NCI-H1048 (cell line): ENCODE data around the gene WNT10A.
"Not testable (repeated sequence)": the region's sequence is repeated elsewhere in the genome, so short reads cannot be mapped to it uniquely, and the experiment has no call there.

Source experiments
- DNase-seq: peaks from one replicate; lab custom pipeline; 2025; lab: John Stamatoyannopoulos, UW

WNT10A gene

GRCh38 chr2:218880102-218880858, at the start of gene WNT10A:
Gene WNT10A (plus strand): TSS chr2:218880852. CDS start chr2:218880996, 144 bp downstream.
- no peak for DNase-seq

GRCh38 chr2:218831378-218831990, 49.2 kb upstream of the WNT10A start, which contains the start of gene PRKAG3:
Gene PRKAG3 (minus strand): TSS chr2:218831803.
- no peak for DNase-seq

- no peak for DNase-seq
Observed at GRCh38 chr2:218832081-218832480, 48.6 kb upstream of the WNT10A start.

GRCh38 chr2:218832520-218832919, 48.1 kb upstream of the WNT10A start:
- DNase-seq, result no peak

GRCh38 chr2:218833023-218833609, 47.5 kb upstream of the WNT10A start:
- no peak for DNase-seq

- no peak for DNase-seq
Observed at GRCh38 chr2:218834685-218835084, 46.0 kb upstream of the WNT10A start.

GRCh38 chr2:218837495-218837894, 43.2 kb upstream of the WNT10A start:
- DNase-seq, result no peak

GRCh38 chr2:218839430-218839829, 41.2 kb upstream of the WNT10A start:
- no peak for DNase-seq

- no peak for DNase-seq
Observed at GRCh38 chr2:218839888-218840287, 40.8 kb upstream of the WNT10A start.

- DNase-seq, result not testable (repeated sequence)
Observed at GRCh38 chr2:218844334-218844733, 36.3 kb upstream of the WNT10A start.

GRCh38 chr2:218846963-218847362, 33.7 kb upstream of the WNT10A start:
- DNase-seq, result not testable (repeated sequence)

GRCh38 chr2:218849721-218850120, 30.9 kb upstream of the WNT10A start:
- DNase-seq, result no peak

- DNase-seq, result no peak
Observed at GRCh38 chr2:218850796-218851195, 29.9 kb upstream of the WNT10A start.

- no peak for DNase-seq
Observed at GRCh38 chr2:218851286-218851685, 29.4 kb upstream of the WNT10A start.

- peak; percentile 18 for DNase-seq
Observed at GRCh38 chr2:218852911-218853667, 27.6 kb upstream of the WNT10A start.

GRCh38 chr2:218853766-218854165, 26.9 kb upstream of the WNT10A start:
- DNase-seq, result no peak

GRCh38 chr2:218854860-218855259, 25.8 kb upstream of the WNT10A start:
- no peak for DNase-seq

GRCh38 chr2:218855305-218856166, 25.1 kb upstream of the WNT10A start:
- DNase-seq, result no peak

- DNase-seq, result no peak
Observed at GRCh38 chr2:218856167-218856895, 24.3 kb upstream of the WNT10A start.

GRCh38 chr2:218856896-218857243, 23.8 kb upstream of the WNT10A start:
- DNase-seq, result no peak
